HG03064 (cell line): Measurements from ENCODE around the gene TRIM39.
"Not testable (repeated sequence)": the region's sequence is repeated elsewhere in the genome, so short reads cannot be mapped to it uniquely, and the experiment has no call there.

Experiments
- ATAC-seq: cut with Tn5 transposase; IDR thresholded peaks from one replicate; pipeline ENCODE4 v1.9.1; 2021; ENCODE audit warnings: low read depth; ENCODE audit not compliant: unreplicated experiment

TRIM39 gene

GRCh38 chr6:30326526-30327231 lies at the start of gene TRIM39:
Gene TRIM39, plus strand, starts transcription at chr6:30326927. Its CDS starts 2,391 bp downstream, at chr6:30329318.
- peak; percentile 63 for ATAC-seq

DNA sequence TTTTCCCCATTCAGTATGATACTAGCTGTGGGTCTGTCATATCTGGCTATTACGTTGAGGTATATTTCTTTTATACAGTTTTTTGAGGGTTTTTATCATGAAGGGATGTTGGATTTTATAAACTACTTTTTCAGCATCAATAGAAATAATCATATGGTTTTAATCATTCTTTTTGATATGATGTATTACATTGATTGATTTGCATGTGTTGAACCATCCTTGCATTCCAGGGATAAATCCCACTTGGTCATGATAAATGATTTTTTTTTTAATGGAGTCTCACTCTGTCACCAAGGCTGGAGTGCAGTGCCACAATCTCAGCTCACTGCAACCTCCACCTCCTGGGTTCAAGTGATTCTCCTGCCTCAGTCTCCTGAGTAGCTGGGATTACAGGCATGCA lies 45.7 kb upstream of the TRIM39 start:
- ATAC-seq = not testable (repeated sequence)

DNA sequence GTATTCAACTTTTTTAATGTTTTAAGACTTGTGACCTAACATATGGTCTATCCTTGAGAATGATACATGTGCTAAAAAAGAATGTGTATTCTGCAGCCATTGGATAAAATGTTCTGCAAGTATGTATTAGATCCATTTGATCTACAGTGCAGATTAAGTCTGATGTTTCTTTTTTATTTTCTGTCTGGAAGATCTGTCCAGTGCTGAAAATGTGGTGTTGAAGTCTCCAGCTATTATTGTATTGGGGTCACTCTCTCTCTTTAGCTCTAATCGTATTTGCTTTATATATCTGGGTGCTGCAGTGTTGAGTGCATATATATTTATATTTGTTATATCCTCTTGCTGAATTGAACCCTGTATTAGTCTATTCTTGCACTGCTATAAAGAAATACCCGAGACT lies 44.2 kb upstream of the TRIM39 start:
- no peak for ATAC-seq

- ATAC-seq = no peak
These were observed 43.0 kb upstream of the TRIM39 start for GRCh38 chr6:30283761-30284160.

DNA sequence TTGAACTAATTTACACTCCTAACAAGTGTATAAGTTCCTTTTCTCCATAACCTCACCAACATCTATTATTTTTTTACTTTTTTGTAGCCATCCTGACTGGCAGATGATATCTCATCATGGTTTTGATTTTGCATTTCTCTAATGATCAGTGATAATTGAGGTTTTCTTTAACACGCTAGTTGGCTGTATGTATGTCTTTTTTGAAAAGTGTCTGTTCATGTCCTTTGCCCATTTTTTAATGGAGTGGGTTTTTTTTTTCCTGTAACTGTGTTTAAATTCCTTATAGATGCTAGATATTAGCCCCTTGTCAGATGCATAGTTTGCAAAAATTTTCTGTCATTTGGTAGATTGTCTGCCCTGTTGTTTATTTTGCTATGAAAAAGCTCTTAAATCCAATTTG lies 39.6 kb upstream of the TRIM39 start:
- ATAC-seq = no peak

DNA sequence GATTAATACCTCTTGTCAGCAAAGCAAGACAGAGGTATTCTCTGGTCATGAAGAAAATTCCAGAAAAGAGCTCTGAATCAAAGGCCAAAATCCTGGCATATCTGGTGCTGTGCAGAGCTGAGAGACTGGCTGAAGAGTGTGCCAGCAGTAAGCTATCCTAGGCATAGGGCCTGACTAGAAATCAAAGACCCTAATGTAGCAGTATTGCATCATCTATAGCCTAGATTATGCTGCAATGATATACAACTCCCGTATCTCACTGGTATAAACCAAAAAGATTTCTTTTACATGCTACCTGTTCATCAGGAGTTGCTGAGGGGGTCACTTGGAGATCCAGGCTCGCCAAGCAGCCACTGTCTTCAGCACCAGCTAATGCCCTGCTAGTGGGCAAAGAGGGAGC lies 30.9 kb upstream of the TRIM39 start:
- ATAC-seq = no peak

- ATAC-seq = no peak
These were observed 22.7 kb upstream of the TRIM39 start for GRCh38 chr6:30304002-30304401.

DNA sequence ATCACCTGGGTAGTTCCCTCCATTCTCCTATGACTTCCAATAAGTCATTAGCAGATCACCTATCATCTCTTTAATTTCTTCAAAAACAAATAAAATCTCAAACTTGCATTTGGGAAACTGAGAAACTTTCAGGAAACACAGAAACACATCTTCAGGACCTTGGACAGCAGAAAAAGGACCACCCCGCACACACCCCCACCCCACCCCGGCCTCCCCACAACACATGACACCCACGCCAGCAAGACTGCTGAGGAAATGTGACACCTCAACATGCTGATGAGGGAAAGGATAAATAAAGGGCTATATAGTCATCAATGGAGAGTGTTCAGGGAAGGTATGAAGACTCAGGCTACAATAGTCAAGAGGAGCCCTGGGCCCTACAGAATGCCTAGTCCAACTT lies 15.6 kb upstream of the TRIM39 start:
- ATAC-seq = no peak

DNA sequence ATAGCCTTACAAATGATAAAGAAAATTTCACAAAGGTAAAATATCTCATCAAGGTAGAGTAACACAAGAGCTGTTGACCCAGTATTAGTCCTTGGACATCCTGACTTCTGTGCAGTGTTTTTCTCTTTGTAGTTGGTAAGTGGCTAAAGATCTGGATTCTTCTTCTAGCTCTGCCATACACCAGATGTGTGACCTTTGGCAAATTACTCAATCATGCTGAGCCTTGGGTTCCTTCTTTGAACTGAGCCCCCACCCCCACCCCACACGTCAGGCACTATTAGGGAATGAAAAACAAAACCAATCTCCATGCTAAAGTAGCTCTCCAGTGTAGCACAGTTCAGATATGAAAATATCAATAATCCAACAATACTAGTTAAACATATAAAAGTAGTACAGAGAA lies 15.1 kb upstream of the TRIM39 start:
- ATAC-seq = no peak

DNA sequence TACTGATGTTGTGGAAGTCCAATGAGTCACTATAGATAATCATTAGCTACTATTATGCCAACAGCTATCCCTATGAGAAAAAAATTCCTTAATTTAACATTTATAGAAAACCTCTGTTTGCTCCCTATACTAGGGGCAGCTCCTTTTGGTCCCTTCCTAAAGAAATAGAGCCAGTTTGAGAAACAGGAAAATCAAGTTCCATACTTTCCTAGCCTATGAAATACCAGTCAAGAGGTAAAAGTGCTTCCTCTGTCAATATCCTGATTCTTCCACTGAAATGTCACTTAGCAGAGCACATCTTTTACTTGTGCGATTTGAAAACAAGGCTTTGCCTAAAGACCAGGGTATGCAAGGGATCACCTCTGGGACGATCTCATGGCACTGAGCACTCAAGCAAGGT lies 14.5 kb upstream of the TRIM39 start:
- ATAC-seq = no peak

- ATAC-seq = no peak
These were observed 13.9 kb upstream of the TRIM39 start for GRCh38 chr6:30312676-30313321.

DNA sequence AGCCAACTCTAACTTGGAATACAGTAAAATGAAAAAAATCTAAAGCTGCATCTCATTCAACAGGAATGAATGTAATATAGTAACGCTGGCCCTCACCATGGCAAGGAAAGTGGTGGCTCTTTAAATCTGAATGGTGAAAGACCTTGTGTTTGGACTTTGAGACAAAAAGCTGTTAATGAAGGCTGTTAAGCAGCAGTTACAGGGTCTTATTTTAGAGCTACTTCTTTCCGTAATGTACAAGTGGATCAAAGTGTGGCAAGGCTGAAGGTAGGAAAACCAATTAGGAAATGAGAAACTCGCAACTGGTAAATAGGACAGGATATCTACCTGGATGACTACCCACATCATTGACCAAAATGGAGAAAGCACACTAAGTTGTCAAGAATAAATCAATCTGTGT lies 11.6 kb upstream of the TRIM39 start:
- ATAC-seq = no peak

DNA sequence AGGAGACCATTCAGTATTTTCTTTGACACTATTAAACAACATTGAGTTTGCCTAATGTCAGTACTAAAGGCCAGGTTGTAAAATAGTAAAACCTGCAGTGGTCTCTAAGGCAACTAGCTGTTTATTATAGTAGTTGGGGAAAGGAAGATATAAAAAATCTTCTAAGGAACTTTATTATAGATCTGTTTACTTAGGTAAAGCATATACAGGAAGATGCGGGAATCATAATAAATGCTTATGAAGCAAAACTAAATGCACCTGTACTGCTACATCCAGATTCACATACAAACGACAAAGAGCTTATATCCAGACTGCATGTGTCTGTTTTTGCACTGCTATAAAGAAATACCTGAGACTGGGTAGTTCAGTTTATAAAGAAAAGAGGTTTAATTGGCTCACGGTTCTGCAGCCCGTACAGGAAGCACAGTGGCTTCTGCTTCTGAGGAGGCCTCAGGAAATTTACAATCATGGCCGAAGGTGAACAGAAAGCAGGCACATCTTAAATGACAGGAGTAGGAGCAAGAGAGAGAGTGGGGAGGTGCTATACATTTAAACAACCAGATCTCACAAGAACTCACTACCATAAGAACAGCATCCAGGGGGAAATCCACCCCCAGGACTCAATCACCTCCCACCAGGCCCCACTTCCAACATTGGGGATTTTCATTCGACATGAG lies 8.7 kb upstream of the TRIM39 start:
- ATAC-seq = no peak

GRCh38 chr6:30319146-30319835 lies 7.4 kb upstream of the TRIM39 start:
- no peak for ATAC-seq

DNA sequence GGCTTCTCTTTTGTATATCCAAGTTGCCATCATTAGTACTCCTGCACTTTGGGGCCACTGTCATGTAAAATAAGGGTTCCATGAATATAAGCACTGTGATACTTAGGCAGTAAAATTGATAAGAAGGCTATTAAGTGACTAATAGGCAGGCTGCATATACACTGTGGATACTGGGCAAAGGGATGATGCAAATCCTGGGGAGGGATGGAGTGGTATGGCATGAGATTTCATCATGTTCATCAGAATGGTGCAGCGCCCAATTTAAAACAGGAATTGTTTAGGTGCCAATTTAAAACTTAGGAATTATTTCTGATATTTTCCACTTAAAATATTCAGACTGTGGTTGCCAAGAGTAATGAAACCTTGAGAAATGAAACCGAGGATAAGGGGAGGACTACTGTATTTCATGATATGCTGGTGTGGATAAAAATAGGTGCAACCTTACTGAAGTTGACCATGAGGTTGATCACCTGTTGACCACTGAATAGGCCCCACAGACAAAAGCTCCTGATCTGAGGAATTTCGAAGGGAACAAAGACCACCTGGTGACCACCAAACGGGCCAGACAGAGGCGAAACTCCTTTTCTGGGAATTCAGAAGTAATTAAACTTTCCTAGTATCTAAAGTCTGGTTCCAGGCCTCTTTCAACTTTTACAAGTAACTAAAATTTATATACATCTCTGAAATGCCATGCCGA lies 4.9 kb upstream of the TRIM39 start:
- ATAC-seq = no peak

DNA sequence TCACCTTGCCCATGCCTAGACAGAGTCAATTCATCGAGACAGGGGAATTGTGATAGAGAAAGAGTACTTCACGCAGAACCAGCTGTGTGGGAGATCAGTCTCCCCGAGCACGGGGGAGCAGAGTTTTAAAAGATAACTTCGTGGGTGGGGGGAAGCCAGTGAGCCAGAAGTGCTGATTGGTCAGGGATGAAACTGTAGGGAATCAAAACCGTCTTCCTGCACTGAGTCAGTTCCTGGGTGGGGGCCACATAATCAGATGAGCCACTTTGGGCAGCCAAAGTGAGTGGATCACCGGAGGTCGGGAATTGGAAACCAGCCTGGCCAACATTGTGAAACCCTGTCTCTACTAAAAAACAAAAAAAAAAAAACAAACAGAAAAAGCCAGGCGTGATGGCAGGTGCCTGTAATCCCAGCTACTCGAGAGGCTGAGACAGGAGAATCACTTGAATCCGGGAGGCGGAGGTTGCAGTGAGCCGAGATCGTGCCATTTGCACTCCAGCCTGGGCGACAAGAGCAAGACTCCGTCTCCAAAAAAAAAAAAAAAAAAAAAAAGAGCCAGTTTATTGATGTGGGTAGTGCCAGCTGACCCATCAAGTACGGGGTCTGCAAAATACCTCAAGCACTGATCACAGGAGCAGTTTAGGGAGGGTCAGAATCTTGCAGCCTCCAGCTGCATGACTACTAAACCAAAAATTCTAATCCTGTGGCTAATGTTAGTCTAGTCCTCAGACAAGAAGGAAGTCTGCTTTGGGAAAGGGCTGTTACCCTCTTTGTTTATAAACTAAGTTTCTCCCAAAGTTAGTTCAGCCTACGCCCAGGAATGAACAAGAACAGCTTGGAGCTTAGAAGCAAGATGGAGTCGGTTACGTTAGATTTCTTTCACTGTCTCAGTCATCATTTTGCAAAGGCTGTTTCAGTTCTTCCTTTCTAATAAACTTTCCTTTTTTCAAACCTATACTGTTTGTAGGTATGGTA lies 3.9 kb upstream of the TRIM39 start:
- no peak for ATAC-seq

DNA sequence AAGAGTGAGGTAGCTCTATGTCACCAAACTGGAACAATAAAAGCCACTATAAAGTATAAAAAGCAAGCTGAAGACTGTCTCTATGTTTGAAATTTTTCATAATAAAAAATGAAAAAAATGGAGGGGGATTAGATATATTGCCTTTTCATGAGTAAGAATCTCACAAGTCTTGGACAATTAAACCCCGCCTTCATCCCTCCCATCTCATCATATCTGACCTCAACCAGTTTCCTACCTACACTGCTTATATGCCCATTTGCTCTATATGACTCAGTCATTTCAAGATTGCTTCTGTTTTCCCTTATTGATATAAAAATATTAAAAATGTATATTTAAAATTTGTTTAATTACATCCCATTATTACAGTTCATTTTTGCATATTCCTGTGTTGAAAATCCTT lies 2.9 kb upstream of the TRIM39 start:
- ATAC-seq = no peak

DNA sequence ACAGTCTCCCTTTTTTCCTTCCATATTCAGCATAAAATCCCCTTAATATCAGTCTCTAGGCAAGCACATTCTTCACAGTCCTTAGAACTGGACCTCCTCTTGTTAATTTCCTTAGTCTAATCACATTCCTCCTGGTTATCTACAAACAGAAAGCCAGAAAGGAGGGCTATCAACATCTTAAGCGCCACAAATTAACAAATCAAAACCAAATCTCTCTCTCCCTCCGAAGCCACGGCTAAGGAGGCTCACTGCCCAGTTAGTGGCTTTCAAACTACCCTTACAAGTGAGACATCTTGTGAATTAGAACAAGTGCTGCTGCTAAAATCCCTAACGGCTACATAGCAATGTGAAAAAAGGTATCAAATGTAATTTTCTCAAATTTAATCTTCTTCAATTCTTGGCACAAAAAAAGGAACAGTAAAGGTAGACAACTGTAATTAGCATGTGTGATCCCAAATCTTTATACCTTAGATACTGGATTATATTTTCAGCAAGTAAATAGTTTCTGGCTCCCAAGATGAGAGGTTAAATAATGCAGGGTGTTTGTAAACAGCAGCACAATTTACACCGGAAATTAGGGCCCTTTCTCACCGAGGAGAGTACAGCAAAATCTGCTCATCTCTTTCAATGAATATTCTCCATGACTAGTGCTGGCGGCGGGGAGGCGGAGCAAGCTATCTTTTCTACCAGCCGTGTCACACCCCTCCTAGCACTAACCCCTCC lies 1.4 kb upstream of the TRIM39 start:
- peak; percentile 26 for ATAC-seq
